IgD-negative memory B cell (primary cell): Measurements from ENCODE around the gene CCDC159. TPM values are rescaled to one million over a fixed set of nuclear protein-coding genes. Genes with fewer than 3 reads are reported as not detected.
A peak's percentile ranks its signal among the peaks of the same experiment; 100 is the strongest.

Experiments used
- H3K27ac Mint-ChIP-seq, 3 donors: one replicate each; pipeline ENCODE4 v1.8.0; 2020 to 2022; ENCODE audit warnings: mild to moderate bottlenecking in 3 of 3, mixed read lengths in 3 of 3, moderate library complexity in 1 of 3
- H3K27me3 Mint-ChIP-seq: one replicate; pipeline ENCODE4 v1.8.0; 2021; ENCODE audit warnings: mixed read lengths
- H3K36me3 Mint-ChIP-seq: one replicate; pipeline ENCODE4 v1.8.0; 2020; ENCODE audit warnings: mild to moderate bottlenecking, mixed read lengths
- H3K4me1 Mint-ChIP-seq, 3 donors: one replicate each; pipeline ENCODE4 v1.8.0; 2020 to 2022; ENCODE audit warnings: mixed read lengths in 3 of 3, mild to moderate bottlenecking in 1 of 3
- H3K4me3 Mint-ChIP-seq, 4 donors: one replicate each; pipeline ENCODE4 v1.8.0; 2020 to 2022; ENCODE audit warnings: mild to moderate bottlenecking in 4 of 4, mixed read lengths in 4 of 4, moderate library complexity in 3 of 4
- H3K9me3 Mint-ChIP-seq, 3 donors: one replicate each; pipeline ENCODE4 v1.8.0; 2020 to 2021; ENCODE audit warnings: mixed read lengths in 3 of 3, mild to moderate bottlenecking in 1 of 3
- polyA plus RNA-seq: library from polyadenylated mRNA; unstranded; fragments of 300-500 nt; fragmentation: Illumina TruSeq; gene quantifications from one replicate; pipeline ENCODE4 v1.2.3, GENCODE V29; 2021

Gene CCDC159
- polyA plus RNA-seq, 1 donor from 2014 or later = 24.1 TPM

DNA sequence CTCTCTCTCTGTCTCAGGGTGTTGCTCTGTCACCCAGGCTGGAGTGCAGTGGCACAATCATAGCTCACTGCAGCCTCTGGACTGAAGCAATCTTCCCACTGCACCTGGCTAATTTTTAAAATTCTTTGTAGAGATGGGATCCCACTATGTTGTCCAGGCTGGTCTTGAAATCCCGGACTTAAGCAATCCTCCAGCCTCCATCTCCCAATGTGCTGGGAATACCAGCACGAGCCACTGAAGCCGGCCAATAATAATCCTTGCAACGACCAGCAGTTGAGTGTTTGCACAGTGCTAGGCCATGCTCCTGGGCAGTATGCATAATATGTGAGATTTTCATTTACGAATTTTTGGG, 38.4 kb downstream of the CCDC159 start:
- Mint-ChIP-seq H3K4me1 (peaks cover 17 to 26% (median 23%) of the 10 kb centered on the region in 3 donors), H3K36me3 (no peaks in the 10 kb centered on the region), H3K9me3 (no peaks in the 10 kb centered on the region), H3K27ac (peak overlapping the region in 2 of 3 donors; percentile 80 to 98), H3K4me3 (peak overlapping the region in 3 of 4 donors; percentile 65 to 79 (median 74)), H3K27me3 (peaks cover 5% of the 10 kb centered on the region)

DNA sequence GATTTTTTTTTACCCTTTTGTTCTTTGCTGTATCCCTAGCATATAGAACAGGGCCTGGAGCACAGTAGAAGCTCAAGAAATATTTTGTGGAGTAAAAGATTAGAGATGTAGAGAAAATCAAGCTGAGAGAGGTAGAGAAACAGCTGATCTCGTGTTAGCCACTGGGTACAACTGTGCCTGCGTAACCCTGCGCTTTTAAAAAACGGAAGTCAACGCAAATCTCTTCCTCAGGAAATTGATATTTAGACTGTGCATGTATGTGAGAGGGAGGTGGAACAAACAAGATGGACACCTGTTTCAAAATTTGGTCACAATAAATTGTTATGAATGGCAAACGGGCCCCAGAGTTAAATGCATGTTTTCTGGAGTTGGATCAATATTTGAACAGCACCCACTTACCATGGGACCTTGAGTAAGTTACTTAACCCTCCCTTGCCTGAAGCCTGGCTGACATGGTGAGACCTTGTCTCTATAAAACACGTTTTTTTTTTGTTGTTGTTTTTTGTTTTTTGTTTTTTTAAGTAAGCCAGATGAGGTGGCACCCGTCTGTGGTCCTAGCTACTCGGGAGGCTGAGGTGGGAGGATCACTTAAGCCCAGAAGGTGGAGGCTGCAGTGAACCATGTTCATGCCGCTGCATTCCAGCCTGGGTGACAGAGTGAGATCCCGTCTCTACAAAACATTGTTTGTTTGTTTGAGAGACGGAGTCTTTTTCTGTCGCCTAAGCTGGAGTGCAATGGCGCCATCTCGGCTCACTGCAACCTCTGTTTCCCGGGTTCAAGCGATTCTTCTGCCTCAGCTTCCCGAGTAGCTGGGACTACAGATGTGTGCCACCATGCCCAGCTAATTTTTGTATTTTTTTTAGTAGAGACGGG, 41.1 kb downstream of the CCDC159 start:
- Mint-ChIP-seq H3K36me3 (no peaks in the 10 kb centered on the region), H3K9me3 (no peaks in the 10 kb centered on the region), H3K4me3 (peak overlapping the region; percentile 53 to 84 (median 70)), H3K4me1 (peaks cover 11 to 12% (median 11%) of the 10 kb centered on the region in 3 donors), H3K27ac (peak overlapping the region; percentile 81 to 87 (median 86)), H3K27me3 (peaks cover 4% of the 10 kb centered on the region)

DNA sequence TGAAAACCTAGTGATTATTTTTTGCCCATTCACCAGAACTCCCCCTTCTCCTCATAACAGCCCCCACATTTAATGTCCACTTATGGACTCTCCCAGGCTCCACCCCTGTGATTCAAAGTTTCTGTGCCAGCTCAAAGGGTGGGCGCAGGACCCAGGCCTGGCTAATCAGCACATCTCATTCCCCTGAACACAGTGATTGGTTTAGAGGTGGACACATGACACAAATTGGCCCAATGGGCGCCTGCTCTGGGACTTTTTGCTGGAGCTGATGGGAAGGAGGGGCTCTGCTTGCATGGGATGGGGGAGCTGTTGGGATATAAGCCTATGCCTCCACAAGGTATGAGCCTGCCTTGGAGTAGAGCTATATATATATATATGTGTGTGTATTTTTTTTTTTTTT, 44.0 kb downstream of the CCDC159 start:
- Mint-ChIP-seq H3K9me3 (no peaks in the 10 kb centered on the region), H3K4me3 (peak overlapping the region in 1 of 4 donors; percentile 52), H3K27me3 (no peaks in the 10 kb centered on the region), H3K27ac (no peak overlapping the region), H3K36me3 (peaks cover 2% of the 10 kb centered on the region), H3K4me1 (peaks cover 6 to 16% (median 16%) of the 10 kb centered on the region in 3 donors)

DNA sequence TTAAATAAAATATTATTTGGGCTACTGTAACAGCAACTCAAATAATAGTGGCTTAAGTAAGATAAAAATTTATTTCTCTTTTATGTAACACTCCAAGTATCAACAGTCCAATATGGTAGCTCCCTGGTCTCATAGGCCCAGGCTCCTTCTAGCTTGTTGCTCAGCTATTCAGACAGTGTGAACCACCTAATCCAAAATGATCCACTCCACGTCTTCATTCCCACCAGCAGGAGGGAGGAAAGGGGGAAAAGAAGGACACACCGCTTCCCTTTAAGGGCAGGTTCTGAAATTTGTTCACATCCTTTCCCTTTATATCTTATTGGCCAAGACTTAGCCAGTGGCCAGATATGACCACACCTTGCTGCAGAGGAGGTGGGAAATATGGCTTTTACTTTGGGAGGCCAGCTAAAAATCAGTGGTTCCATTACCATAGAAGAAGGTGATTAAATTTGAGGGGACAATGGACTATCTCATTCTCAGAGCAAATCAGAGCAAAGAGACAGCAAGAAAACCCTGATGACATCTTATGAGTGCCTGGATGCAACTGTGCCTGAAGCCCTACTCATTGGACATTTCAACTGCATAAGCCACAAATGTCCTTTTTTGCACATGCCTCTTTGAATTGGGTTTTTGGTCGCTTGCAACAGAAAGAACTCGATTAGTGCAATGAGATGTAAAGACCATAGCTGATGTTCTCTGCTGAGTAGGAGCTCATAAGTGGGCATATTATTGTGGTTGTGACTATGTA, 44.8 kb downstream of the CCDC159 start:
- H3K36me3 Mint-ChIP-seq = peaks cover 2% of the 10 kb centered on the region

DNA sequence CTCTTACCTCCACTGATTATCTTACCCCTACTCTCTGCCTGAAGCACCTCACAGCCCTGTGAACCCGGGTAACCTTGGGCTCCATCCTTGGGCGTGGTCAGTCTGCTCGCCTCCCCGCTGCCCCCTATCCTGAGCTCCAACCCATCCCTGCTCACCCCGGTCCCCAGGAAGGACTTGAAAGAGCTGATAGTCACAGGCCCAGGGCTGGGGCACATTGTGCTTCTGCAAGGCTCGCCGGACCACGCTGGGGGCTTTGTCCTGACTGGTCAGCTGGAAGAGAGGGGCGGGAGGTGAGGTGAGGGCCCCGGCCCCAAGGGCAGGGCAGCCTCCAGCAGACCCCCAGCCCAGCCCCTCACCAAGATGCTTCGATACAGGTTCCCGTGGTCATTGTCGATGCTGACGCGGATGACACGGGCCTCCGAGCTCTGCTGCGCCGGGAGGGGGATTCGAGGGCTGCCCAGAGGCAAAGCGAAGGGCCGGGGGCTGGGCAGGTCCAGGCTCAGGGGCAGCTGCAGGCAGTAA, 50.8 kb downstream of the CCDC159 start:
- H3K4me3 Mint-ChIP-seq = no peak overlapping the region
- no peaks in the 10 kb centered on the region for H3K9me3 Mint-ChIP-seq
- H3K27me3 Mint-ChIP-seq = no peaks in the 10 kb centered on the region
- H3K27ac Mint-ChIP-seq = no peak overlapping the region
- H3K36me3 Mint-ChIP-seq = peaks cover 2% of the 10 kb centered on the region
- H3K4me1 Mint-ChIP-seq = peaks cover 0 to 9% (median 6%) of the 10 kb centered on the region in 3 donors

More for the DNA sequence above, 44.8 kb downstream of the CCDC159 start:
- Mint-ChIP-seq H3K4me3 (no peak overlapping the region), H3K9me3 (no peaks in the 10 kb centered on the region), H3K4me1 (peaks cover 6 to 16% (median 16%) of the 10 kb centered on the region in 3 donors), H3K27ac (peak overlapping the region in 1 of 3 donors; percentile 53), H3K27me3 (no peaks in the 10 kb centered on the region)

DNA sequence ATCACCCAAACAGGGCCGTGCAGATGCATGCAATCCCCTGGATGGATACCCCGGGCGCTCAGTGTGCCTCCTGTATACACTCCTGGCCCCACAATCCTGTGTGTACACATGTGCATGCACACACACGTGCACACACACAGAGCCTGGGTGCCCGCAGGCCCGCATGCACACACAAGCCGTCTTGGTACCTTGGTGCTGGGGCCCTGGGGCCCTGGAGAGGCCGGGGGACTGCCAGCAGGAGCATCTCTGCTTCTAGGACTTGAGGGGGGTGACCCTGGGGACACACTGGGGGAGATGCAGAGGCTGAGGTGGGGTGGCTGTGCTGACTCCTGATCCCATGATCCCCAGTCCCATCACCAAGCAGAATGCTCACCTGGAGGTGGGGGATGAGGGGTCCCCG, 53.3 kb downstream of the CCDC159 start:
- Mint-ChIP-seq H3K27me3 (no peaks in the 10 kb centered on the region), H3K27ac (no peak overlapping the region)

DNA sequence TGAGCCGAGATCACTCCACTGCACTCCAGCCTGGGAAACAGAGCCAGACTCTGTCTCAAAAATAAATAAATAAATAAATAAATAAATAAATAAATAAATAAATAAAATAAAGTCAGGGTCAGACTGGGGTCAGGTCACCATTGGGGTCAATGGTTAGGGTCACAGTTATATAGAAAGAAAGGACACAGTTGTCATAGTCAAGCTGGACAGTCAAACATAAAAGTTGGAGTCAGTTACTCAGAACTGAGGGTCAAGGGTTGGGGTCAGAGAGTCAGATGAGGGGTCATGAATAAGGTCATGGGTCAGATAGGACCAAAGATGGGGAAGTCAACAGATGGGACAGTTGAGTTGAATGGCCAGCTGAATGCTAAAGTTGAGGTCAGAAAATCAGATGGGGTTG, 54.5 kb downstream of the CCDC159 start:
- H3K4me3 Mint-ChIP-seq = no peak overlapping the region
- H3K27me3 Mint-ChIP-seq = no peaks in the 10 kb centered on the region
- no peaks in the 10 kb centered on the region for H3K36me3 Mint-ChIP-seq
- H3K9me3 Mint-ChIP-seq = no peaks in the 10 kb centered on the region
- no peaks in the 10 kb centered on the region for H3K4me1 Mint-ChIP-seq
- H3K27ac Mint-ChIP-seq = no peak overlapping the region

More for the DNA sequence above, 53.3 kb downstream of the CCDC159 start:
- H3K36me3 Mint-ChIP-seq = peaks cover 2% of the 10 kb centered on the region
- no peak overlapping the region for H3K4me3 Mint-ChIP-seq
- H3K4me1 Mint-ChIP-seq = peaks cover 0 to 2% (median 2%) of the 10 kb centered on the region in 3 donors
- no peaks in the 10 kb centered on the region for H3K9me3 Mint-ChIP-seq

DNA sequence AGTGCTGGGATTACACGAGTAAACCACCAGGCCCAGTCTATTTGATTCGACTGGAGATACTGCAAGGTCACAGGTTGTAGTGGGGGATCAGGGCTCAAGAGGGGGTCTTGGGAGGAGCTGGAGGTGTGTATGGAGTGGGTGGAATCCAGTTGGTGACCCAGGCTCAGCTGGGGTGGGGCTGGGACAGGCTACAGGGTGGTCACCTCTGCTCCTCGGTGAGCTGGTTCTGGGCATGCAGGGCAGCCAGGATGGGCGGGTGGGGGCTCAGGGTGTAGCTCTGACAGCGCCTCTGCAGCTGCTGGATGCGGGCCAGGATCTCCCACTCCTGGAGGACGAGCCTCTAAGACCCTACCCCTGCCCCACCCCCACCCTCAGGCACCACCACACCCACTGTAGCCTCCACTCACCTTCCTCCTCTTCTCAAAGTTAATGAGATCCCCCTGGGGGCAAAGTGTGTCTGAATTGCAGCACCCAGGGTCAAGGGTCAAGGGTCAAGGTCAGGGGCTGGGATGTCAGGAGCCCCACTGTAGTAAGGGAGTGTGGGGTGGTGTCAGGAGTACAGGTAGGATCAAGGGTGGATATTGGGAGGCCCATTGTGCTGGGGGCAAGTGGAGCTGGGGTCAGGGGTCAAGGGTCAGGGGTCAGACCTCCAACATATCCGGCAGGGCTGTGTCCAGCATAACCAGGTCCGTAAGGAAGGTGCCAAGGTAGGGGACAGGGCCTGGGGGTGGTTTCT, 55.7 kb downstream of the CCDC159 start:
- Mint-ChIP-seq H3K27me3 (no peaks in the 10 kb centered on the region), H3K9me3 (no peaks in the 10 kb centered on the region), H3K27ac (peak overlapping the region in 1 of 3 donors; percentile 46), H3K4me3 (no peak overlapping the region), H3K4me1 (no peaks in the 10 kb centered on the region), H3K36me3 (no peaks in the 10 kb centered on the region)

Other genes with a start within 250 kb of the CCDC159 start
- gene SPC24, start 190.7 kb upstream of the CCDC159 start, polyA plus RNA-seq = not detected
- gene KANK2, start 149.0 kb upstream of the CCDC159 start, polyA plus RNA-seq = not detected
- not detected for gene ANGPTL8, start 106.9 kb upstream of the CCDC159 start, polyA plus RNA-seq
- 1.6 TPM for gene DOCK6, start 84.0 kb upstream of the CCDC159 start, polyA plus RNA-seq
- not detected for gene TSPAN16, start 50.4 kb upstream of the CCDC159 start, polyA plus RNA-seq
- 2.7 TPM for gene RAB3D, start 6.9 kb upstream of the CCDC159 start, polyA plus RNA-seq
- 101 TPM for gene TMEM205, start 251 bp upstream of the CCDC159 start, polyA plus RNA-seq
- 1.9 TPM for gene PLPPR2, start 8.9 kb downstream of the CCDC159 start, polyA plus RNA-seq
- 6.4 TPM for gene SWSAP1, start 28.1 kb downstream of the CCDC159 start, polyA plus RNA-seq
- 8.1 TPM for gene EPOR, start 37.8 kb downstream of the CCDC159 start, polyA plus RNA-seq
- 2.4 TPM for gene RGL3, start 72.8 kb downstream of the CCDC159 start, polyA plus RNA-seq
- 0.89 TPM for gene ODAD3, start 88.6 kb downstream of the CCDC159 start, polyA plus RNA-seq
- gene PRKCSH, start 89.1 kb downstream of the CCDC159 start, polyA plus RNA-seq = 77.5 TPM
- gene ELAVL3, start 134.5 kb downstream of the CCDC159 start, polyA plus RNA-seq = not detected
- gene ZNF653, start 159.3 kb downstream of the CCDC159 start, polyA plus RNA-seq = 4.3 TPM
- 38.7 TPM for gene ECSIT, start 182.6 kb downstream of the CCDC159 start, polyA plus RNA-seq
- not detected for gene CNN1, start 192.3 kb downstream of the CCDC159 start, polyA plus RNA-seq
- 183 TPM for gene ELOF1, start 212.7 kb downstream of the CCDC159 start, polyA plus RNA-seq
- 109 TPM for gene ACP5, start 231.1 kb downstream of the CCDC159 start, polyA plus RNA-seq